Measurements from ENCODE around the gene NUDT15. TPM values are rescaled to one million over a fixed set of nuclear protein-coding genes. Genes with fewer than 3 reads are reported as not detected.
A peak's percentile ranks its signal among the peaks of the same experiment; 100 is the strongest.

Gene NUDT15
- 1 to 10 TPM; 5.6 to 10.0 (median 9.1) TPM for total RNA-seq

GRCh38 chr13:48037346-48038173, at the start of gene NUDT15:
TSS of gene NUDT15 (plus strand) at chr13:48037726. CDS start at chr13:48037747, 21 bp downstream.
- TF ChIP-seq EP300 (IDR thresholded peaks at IDR 0.05) (peak; percentile 68), CTCF (IDR thresholded peaks at IDR 0.05) (peak; percentile 97 to 99), POLR2AphosphoS5 (IDR thresholded peaks at IDR 0.05) (peak in 2 of 3 donors; percentile 92 to 95), POLR2A (IDR thresholded peaks at IDR 0.05) (peak; percentile 28 to 82)
- Histone ChIP-seq H3K4me1 (peaks cover 16% of the 10 kb centered on the region), H3K36me3 (peaks cover 12% of the 10 kb centered on the region), H3K27me3 (no peaks in the 10 kb centered on the region), H3K27ac (peak within 1 kb of the TSS; percentile 96), H3K4me3 (peak within 1 kb of the TSS; percentile 72), H3K9me3 (no peaks in the 10 kb centered on the region)
- under 1% methylated on average over 46 of the region's 82 CpGs for WGBS
- DNase-seq (ENCODE audit: low spot score in 2 of 2) = peak; percentile 95 to 96

- no peak overlapping the region for H3K27ac ChIP-seq
- no peaks in the 10 kb centered on the region for H3K9me3 ChIP-seq
- WGBS = 94% methylated on average over 1 of the region's 1 CpG
- no peaks in the 10 kb centered on the region for H3K4me1 ChIP-seq
- TF ChIP-seq EP300 (IDR thresholded peaks at IDR 0.05) (no peak), POLR2AphosphoS5 (IDR thresholded peaks at IDR 0.05) (no peak), POLR2A (IDR thresholded peaks at IDR 0.05) (no peak)
- H3K27me3 ChIP-seq = no peaks in the 10 kb centered on the region
- DNase-seq (ENCODE audit: low spot score in 2 of 2) = no peak
- no peak overlapping the region for H3K4me3 ChIP-seq
- H3K36me3 ChIP-seq = peaks cover 64% of the 10 kb centered on the region
Observed at GRCh38 chr13:47990427-47990826, 47.1 kb upstream of the NUDT15 start.

GRCh38 chr13:47990920-47991466, 46.5 kb upstream of the NUDT15 start:
- H3K36me3 ChIP-seq = peaks cover 58% of the 10 kb centered on the region
- H3K9me3 ChIP-seq = no peaks in the 10 kb centered on the region
- WGBS = 94% methylated on average over 2 of the region's 2 CpGs
- H3K4me1 ChIP-seq = no peaks in the 10 kb centered on the region
- TF ChIP-seq EP300 (IDR thresholded peaks at IDR 0.05) = no peak
- no peak for TF ChIP-seq CTCF (IDR thresholded peaks at IDR 0.05)
- TF ChIP-seq POLR2AphosphoS5 (IDR thresholded peaks at IDR 0.05) = no peak
- no peak overlapping the region for H3K27ac ChIP-seq
- DNase-seq (ENCODE audit: low spot score in 2 of 2) = no peak
- H3K27me3 ChIP-seq = no peaks in the 10 kb centered on the region
- no peak overlapping the region for H3K4me3 ChIP-seq

- peaks cover 50% of the 10 kb centered on the region for H3K36me3 ChIP-seq
- no peak overlapping the region for H3K27ac ChIP-seq
- TF ChIP-seq EP300 (IDR thresholded peaks at IDR 0.05) = no peak
- TF ChIP-seq POLR2AphosphoS5 (IDR thresholded peaks at IDR 0.05) = no peak
- TF ChIP-seq POLR2A (IDR thresholded peaks at IDR 0.05) = no peak
- TF ChIP-seq CTCF (IDR thresholded peaks at IDR 0.05) = no peak
- H3K4me3 ChIP-seq = no peak overlapping the region
- no peaks in the 10 kb centered on the region for H3K9me3 ChIP-seq
- H3K27me3 ChIP-seq = no peaks in the 10 kb centered on the region
- WGBS = 92% methylated on average over 4 of the region's 4 CpGs
- DNase-seq (ENCODE audit: low spot score in 2 of 2) = no peak
- no peaks in the 10 kb centered on the region for H3K4me1 ChIP-seq
Observed at GRCh38 chr13:47991859-47992258, 45.7 kb upstream of the NUDT15 start.

GRCh38 chr13:47997384-47997783, 40.1 kb upstream of the NUDT15 start:
- 98% methylated on average over 2 of the region's 2 CpGs for WGBS
- Histone ChIP-seq H3K27me3 (no peaks in the 10 kb centered on the region), H3K4me3 (no peak overlapping the region), H3K4me1 (peaks cover 27% of the 10 kb centered on the region), H3K27ac (no peak overlapping the region), H3K9me3 (no peaks in the 10 kb centered on the region), H3K36me3 (peaks cover 14% of the 10 kb centered on the region)
- no peak for DNase-seq (ENCODE audit: low spot score in 2 of 2)
- TF ChIP-seq EP300 (IDR thresholded peaks at IDR 0.05) (no peak), POLR2AphosphoS5 (IDR thresholded peaks at IDR 0.05) (no peak), CTCF (IDR thresholded peaks at IDR 0.05) (no peak), POLR2A (IDR thresholded peaks at IDR 0.05) (no peak)

Data from suprapubic skin (tissue), 4 donors.